ENCODE measurements around the gene IRGC.

The IRGC gene

GRCh38 chr19:43692877-43693276, 23.0 kb upstream of the IRGC start:
- TF ChIP-seq EGR1 (IDR thresholded peaks at IDR 0.05) (no peak), USF1 (IDR thresholded peaks at IDR 0.05) (no peak), ZBTB7A (IDR thresholded peaks at IDR 0.05; ENCODE audit: low read depth) (no peak), FOXM1 (IDR thresholded peaks at IDR 0.05; ENCODE audit: borderline replicate concordance, low read depth) (no peak), NFIC (IDR thresholded peaks at IDR 0.05) (no peak), TCF12 (IDR thresholded peaks at IDR 0.05; ENCODE audit: low read depth) (no peak), YY1 (IDR thresholded peaks at IDR 0.05; ENCODE audit: low read depth) (no peak)

- TF ChIP-seq YY1 (IDR thresholded peaks at IDR 0.05; ENCODE audit: low read depth) (no peak), RAD21 (IDR thresholded peaks at IDR 0.05; ENCODE audit: low read depth) (no peak), EGR1 (IDR thresholded peaks at IDR 0.05) (no peak), REST (IDR thresholded peaks at IDR 0.05; ENCODE audit: low read depth) (no peak), TCF12 (IDR thresholded peaks at IDR 0.05; ENCODE audit: low read depth) (no peak), ZBTB7A (IDR thresholded peaks at IDR 0.05; ENCODE audit: low read depth) (no peak), FOXM1 (IDR thresholded peaks at IDR 0.05; ENCODE audit: borderline replicate concordance, low read depth) (no peak), CEBPB (IDR thresholded peaks at IDR 0.05) (no peak), NFIC (IDR thresholded peaks at IDR 0.05) (no peak), USF1 (IDR thresholded peaks at IDR 0.05) (no peak), EP300 (IDR thresholded peaks at IDR 0.05; ENCODE audit: borderline replicate concordance) (no peak), TAF1 (IDR thresholded peaks at IDR 0.05; ENCODE audit: low read depth) (no peak), MAX (IDR thresholded peaks at IDR 0.05) (no peak), CREB1 (IDR thresholded peaks at IDR 0.05; ENCODE audit: low read depth) (no peak), TEAD4 (IDR thresholded peaks at IDR 0.05) (no peak)
These were observed 21.3 kb upstream of the IRGC start for GRCh38 chr19:43694553-43694952.

- TF ChIP-seq TEAD4 (IDR thresholded peaks at IDR 0.05) (no peak), CREB1 (IDR thresholded peaks at IDR 0.05; ENCODE audit: low read depth) (no peak), MAX (IDR thresholded peaks at IDR 0.05) (no peak), REST (IDR thresholded peaks at IDR 0.05; ENCODE audit: low read depth) (no peak), EP300 (IDR thresholded peaks at IDR 0.05; ENCODE audit: borderline replicate concordance) (no peak), NFIC (IDR thresholded peaks at IDR 0.05) (no peak), TAF1 (IDR thresholded peaks at IDR 0.05; ENCODE audit: low read depth) (no peak), FOXM1 (IDR thresholded peaks at IDR 0.05; ENCODE audit: borderline replicate concordance, low read depth) (no peak), CEBPB (IDR thresholded peaks at IDR 0.05) (no peak), USF1 (IDR thresholded peaks at IDR 0.05) (no peak)
These were observed 19.7 kb upstream of the IRGC start for GRCh38 chr19:43695985-43696704.

GRCh38 chr19:43697295-43697694, 18.6 kb upstream of the IRGC start:
- TF ChIP-seq TEAD4 (IDR thresholded peaks at IDR 0.05) (no peak), MAX (IDR thresholded peaks at IDR 0.05) (no peak), NFIC (IDR thresholded peaks at IDR 0.05) (no peak), CEBPB (IDR thresholded peaks at IDR 0.05) (no peak), EGR1 (IDR thresholded peaks at IDR 0.05) (no peak), USF1 (IDR thresholded peaks at IDR 0.05) (no peak), TAF1 (IDR thresholded peaks at IDR 0.05; ENCODE audit: low read depth) (no peak), ZBTB7A (IDR thresholded peaks at IDR 0.05; ENCODE audit: low read depth) (no peak), FOXM1 (IDR thresholded peaks at IDR 0.05; ENCODE audit: borderline replicate concordance, low read depth) (no peak)
